H1 (cell line): ENCODE data around the gene TACC2. TPM values are rescaled to one million over a fixed set of nuclear protein-coding genes. Genes with fewer than 3 reads are reported as not detected.

Experiments used
- CEBPB ChIP-seq: IDR thresholded peaks from 2 replicates; pipeline ENCODE4 v1.6.1; 2012; ENCODE audit warnings: low read depth, low read length
- FOSL1 ChIP-seq: IDR thresholded peaks from 2 replicates; pipeline ENCODE4 v1.6.1; 2011; ENCODE audit warnings: mild to moderate bottlenecking, low read depth, low read length, moderate library complexity; ENCODE audit not compliant: insufficient read depth
- RXRA ChIP-seq: IDR thresholded peaks from 2 replicates; pipeline ENCODE4 v1.6.1; 2011; ENCODE audit warnings: low read depth, mild to moderate bottlenecking, low read length, moderate library complexity; ENCODE audit not compliant: insufficient read depth
- SIRT6 ChIP-seq: IDR thresholded peaks from one replicate; pipeline ENCODE4 v1.7.1; 2012; ENCODE audit warnings: low read length, inconsistent platforms
- SIX5 ChIP-seq: IDR thresholded peaks from 2 replicates; pipeline ENCODE4 v1.6.1; 2011; ENCODE audit warnings: mild to moderate bottlenecking, low read depth, low read length
- SP1 ChIP-seq: IDR thresholded peaks from 2 replicates; pipeline ENCODE4 v1.6.1; 2011; ENCODE audit warnings: low read depth, low read length
- polyA plus RNA-seq, 7 experiments: library from polyadenylated mRNA; depleted of rRNA in 3 of 7; stranded (reverse) in 5 of 7; unstranded in 2 of 7; fragments of >200 nt in 5 of 7; fragments of 200-250 nt in 2 of 7; gene quantifications; 1 replicate in 5 of 7; 2 replicates in 1 of 7; 4 replicates in 1 of 7; pipeline versions ENCODE4 v1.2.1 to v1.2.3, GENCODE V29; 2011 to 2013; ENCODE audit warnings: missing spikeins in 2 of 7, mixed read lengths in 2 of 7
- total RNA-seq: library from RNA; stranded (reverse); fragmentation: NEBNext Ultra II Directional; extraction: Animal tissue kit (Norgen Biotek cat#: 25700); gene quantifications from 2 replicates; pipeline ENCODE4 v1.2.1, GENCODE V29; 2021
- TF ChIP-seq, protein P1 (sequence below), 3 experiments: IDR thresholded peaks; 1 replicate in 2 of 3; 2 replicates in 1 of 3; pipeline versions ENCODE4 v1.5.1 to v1.6.1; 2011; ENCODE audit warnings: low read length in 3 of 3, mild to moderate bottlenecking in 3 of 3, inconsistent platforms in 2 of 3, low read depth in 1 of 3, moderate library complexity in 1 of 3; ENCODE audit not compliant: insufficient read depth in 1 of 3; ENCODE audit errors: control extremely low read depth in 1 of 3

Gene TACC2
- total and polyA plus RNA-seq, 2 of the 8 experiments (the other 6 are each of a cell fraction or from before 2014, with no cell fraction given): 21.2 to 46.6 TPM

DNA sequence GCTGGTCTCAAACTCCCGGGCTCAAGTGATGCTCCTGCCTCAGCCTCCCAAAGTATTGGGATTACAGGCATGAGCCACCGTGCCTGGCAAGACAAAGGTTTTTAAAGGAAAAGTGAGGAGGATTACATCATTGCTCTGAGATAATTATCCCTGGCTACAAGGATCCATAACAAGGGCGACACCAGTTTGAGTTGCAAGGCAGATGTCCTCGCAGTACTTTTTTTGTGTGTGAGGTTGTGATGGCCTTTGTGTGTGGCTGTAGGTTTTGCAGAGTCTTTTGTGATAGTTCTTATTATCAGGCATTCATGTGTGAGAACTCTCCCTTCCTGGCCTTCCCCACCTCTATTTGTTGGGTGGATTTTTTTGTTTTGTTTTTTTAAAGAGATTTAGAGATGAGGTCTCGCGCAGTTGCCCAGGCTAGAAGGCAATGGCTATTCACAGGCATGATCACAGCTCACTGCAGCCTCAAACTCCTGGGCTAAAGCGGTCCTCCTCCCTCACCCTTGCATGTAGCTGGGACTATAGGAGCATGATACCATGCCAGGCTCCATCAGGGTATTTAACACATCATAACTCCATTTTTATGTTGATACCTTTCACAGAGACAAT is 292.2 kb downstream of the TACC2 start (continued):
- TF ChIP-seq, protein P1, sequence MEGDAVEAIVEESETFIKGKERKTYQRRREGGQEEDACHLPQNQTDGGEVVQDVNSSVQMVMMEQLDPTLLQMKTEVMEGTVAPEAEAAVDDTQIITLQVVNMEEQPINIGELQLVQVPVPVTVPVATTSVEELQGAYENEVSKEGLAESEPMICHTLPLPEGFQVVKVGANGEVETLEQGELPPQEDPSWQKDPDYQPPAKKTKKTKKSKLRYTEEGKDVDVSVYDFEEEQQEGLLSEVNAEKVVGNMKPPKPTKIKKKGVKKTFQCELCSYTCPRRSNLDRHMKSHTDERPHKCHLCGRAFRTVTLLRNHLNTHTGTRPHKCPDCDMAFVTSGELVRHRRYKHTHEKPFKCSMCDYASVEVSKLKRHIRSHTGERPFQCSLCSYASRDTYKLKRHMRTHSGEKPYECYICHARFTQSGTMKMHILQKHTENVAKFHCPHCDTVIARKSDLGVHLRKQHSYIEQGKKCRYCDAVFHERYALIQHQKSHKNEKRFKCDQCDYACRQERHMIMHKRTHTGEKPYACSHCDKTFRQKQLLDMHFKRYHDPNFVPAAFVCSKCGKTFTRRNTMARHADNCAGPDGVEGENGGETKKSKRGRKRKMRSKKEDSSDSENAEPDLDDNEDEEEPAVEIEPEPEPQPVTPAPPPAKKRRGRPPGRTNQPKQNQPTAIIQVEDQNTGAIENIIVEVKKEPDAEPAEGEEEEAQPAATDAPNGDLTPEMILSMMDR (IDR thresholded peaks at IDR 0.05; ENCODE audit: control extremely low read depth in 1 of 3, insufficient read depth in 1 of 3, low read depth in 1 of 3, low read length in 3 of 3): no peak
- no peak for TF ChIP-seq SP1
- no peak for TF ChIP-seq CEBPB
- TF ChIP-seq FOSL1: no peak
- no peak for TF ChIP-seq SIRT6
- TF ChIP-seq SIX5: no peak
- TF ChIP-seq RXRA: no peak
